ENCODE data around the gene ELP4. TPM values are rescaled to one million over a fixed set of nuclear protein-coding genes. Genes with fewer than 3 reads are reported as not detected.

The ELP4 gene
- total and polyA plus RNA-seq, 3 donors from 2014 or later, result 28.0 to 29.7 (median 29.1) TPM

DNA sequence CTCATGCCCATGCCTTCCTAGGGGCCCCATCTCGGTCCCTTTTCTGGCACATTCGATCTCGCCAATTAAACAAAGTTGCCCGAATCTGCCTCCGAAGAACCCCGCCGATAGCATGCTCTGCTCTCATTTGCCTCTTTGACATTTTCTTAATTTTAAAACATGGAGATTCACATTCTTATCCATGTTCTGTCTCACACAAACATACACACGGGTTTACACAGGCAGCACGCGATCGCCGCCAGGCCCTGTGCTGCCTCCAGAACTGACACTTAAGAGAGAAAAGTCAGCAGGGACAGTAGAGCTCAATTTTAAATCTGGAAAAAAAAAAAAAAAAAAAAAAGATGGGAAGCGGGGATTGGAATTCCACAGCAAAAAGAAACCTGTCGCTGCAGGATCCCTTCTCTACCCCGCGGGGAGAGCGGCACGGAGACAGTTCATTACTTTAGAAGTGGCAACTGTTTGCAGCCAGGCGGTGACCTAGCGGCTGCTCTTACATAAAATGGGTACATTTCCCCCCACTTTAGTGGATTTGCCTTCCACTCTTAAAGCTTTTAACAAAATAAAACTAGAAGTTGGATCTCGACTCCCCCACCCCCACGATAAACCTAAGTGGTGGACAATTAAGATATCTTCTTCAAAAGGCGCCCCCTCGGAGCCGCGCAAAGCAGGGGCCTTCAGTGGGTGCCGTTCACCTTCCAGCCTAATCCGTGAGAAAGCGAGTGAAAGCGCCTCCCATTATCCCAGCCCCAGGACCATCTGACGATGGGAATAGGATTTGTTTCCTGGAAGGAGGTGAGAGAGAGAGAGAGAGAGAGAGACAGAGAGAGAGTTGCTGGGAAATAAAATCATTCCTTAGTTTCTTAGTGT, 287.9 kb downstream of the ELP4 start:
- Histone ChIP-seq H3K9me3 (no peaks in the 10 kb centered on the region), H3K36me3 (ENCODE audit: low read depth, missing control alignments) (no peaks in the 10 kb centered on the region), H3K27me3 (no peaks in the 10 kb centered on the region), H3K4me3 (no peak overlapping the region), H3K27ac (no peak overlapping the region), H3K4me1 (peaks cover 4% of the 10 kb centered on the region)
- intact Hi-C loops (cut with DNase I; ENCODE audit: low total_unique reads), result no loop called here
- DNase-seq, result no peak
- no peak for TF ChIP-seq CTCF (IDR thresholded peaks at IDR 0.05)
- TF ChIP-seq POLR2A (IDR thresholded peaks at IDR 0.05), result no peak
- WGBS, 2 donors, result 13% methylated on average over 31 of the region's 31 CpGs

GRCh38 chr11:31798057-31798553, 288.5 kb downstream of the ELP4 start:
- H3K27me3 ChIP-seq, result no peaks in the 10 kb centered on the region
- 6 to 7% methylated on average over 17 to 21 of the region's 21 CpGs for WGBS, 2 donors
- TF ChIP-seq POLR2A (IDR thresholded peaks at IDR 0.05) (no peak), CTCF (IDR thresholded peaks at IDR 0.05) (no peak)
- H3K9me3 ChIP-seq, result no peaks in the 10 kb centered on the region
- peaks cover 4% of the 10 kb centered on the region for H3K4me1 ChIP-seq
- H3K36me3 ChIP-seq (ENCODE audit: low read depth, missing control alignments), result no peaks in the 10 kb centered on the region
- no peak overlapping the region for H3K4me3 ChIP-seq
- DNase-seq, result no peak
- no peak overlapping the region for H3K27ac ChIP-seq
- intact Hi-C loops (cut with DNase I; ENCODE audit: low total_unique reads), result no loop called here

GRCh38 chr11:31798554-31799434, 289.2 kb downstream of the ELP4 start:
- intact Hi-C loops (cut with DNase I; ENCODE audit: low total_unique reads), result no loop called here
- no peaks in the 10 kb centered on the region for H3K9me3 ChIP-seq
- H3K27me3 ChIP-seq, result peaks cover under 1% of the 10 kb centered on the region
- H3K27ac ChIP-seq, result no peak overlapping the region
- TF ChIP-seq POLR2A (IDR thresholded peaks at IDR 0.05), result no peak
- TF ChIP-seq CTCF (IDR thresholded peaks at IDR 0.05), result no peak
- no peaks in the 10 kb centered on the region for H3K36me3 ChIP-seq (ENCODE audit: low read depth, missing control alignments)
- H3K4me1 ChIP-seq, result peaks cover 4% of the 10 kb centered on the region
- no peak for DNase-seq
- no peak overlapping the region for H3K4me3 ChIP-seq
- whole genome bisulfite sequencing, 2 donors, result 6% methylated on average over 14 to 57 of the region's 60 CpGs

DNA sequence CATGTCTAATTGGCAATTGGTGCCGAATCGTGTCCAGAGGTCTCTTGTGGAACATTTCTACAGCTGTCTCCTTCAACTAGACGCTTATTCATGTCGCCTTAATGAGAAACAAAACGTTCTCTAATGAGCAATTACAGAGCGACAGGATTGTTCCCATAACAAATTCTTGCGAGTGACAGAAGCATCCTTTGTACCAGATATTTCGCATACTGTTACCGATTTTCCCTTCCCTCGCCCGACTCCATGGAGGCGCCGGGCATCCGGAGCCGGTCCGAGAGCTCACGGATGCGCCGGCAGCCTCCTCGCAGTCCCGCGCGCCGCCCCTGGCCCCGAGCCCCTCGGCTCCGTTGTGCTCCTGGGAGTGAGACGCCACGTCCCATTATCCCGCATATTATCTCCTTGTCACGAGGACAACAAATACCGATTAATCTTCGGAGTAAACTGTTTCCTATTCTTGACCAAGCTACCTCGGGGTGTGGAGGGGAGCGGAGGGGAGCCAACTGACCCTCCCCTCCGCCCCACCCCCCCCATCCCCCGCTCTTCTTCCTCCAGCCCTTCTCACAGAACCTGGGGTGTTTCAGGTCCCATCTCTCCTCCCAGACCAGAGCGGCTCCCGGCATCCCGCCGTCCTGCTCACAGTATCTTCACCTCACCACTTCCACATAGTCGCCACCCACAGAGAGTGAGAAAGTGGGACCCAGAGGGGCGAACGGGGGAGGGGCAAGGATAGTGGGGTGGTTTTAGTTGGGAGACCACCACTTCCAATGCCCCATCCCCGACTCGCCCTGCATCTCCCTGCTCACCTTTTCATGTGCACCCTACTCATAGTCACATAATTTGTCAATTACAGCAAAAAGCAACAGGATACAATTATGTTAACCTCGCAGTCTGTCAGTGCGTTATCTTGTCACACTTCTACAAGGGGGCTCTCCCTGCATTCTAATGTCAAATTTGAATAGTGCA, 290.1 kb downstream of the ELP4 start:
- peaks cover 2% of the 10 kb centered on the region for H3K27me3 ChIP-seq
- WGBS, 2 donors, result 4% methylated on average over 21 to 48 of the region's 48 CpGs
- intact Hi-C loops (cut with DNase I; ENCODE audit: low total_unique reads), result no loop called here
- no peaks in the 10 kb centered on the region for H3K9me3 ChIP-seq
- H3K36me3 ChIP-seq (ENCODE audit: low read depth, missing control alignments), result no peaks in the 10 kb centered on the region
- H3K4me3 ChIP-seq, result no peak overlapping the region
- peaks cover 8% of the 10 kb centered on the region for H3K4me1 ChIP-seq
- TF ChIP-seq CTCF (IDR thresholded peaks at IDR 0.05), result no peak
- no peak for TF ChIP-seq POLR2A (IDR thresholded peaks at IDR 0.05)
- H3K27ac ChIP-seq, result no peak overlapping the region
- DNase-seq, result no peak
